T-cell (primary cell): ENCODE results near the gene ARID5B. TPM values are rescaled to one million over a fixed set of nuclear protein-coding genes. Genes with fewer than 3 reads are reported as not detected.
A peak's percentile ranks its signal among the peaks of the same experiment; 100 is the strongest.

Experiments used
- ATAC-seq, 4 experiments: fragments of 200-7000 bp in 3 of 4; fragments of 150-1000 bp in 1 of 4; cut with Tn5 transposase; replicated peaks in 1 of 4; 1 replicate in 3 of 4; 2 replicates in 1 of 4; pipeline ENCODE4 v1.10.0; 2021; ENCODE audit warnings: moderate library complexity in 3 of 4, mild to moderate bottlenecking in 2 of 4, moderate number of reproducible peaks in 1 of 4
- CTCF ChIA-PET, 2 donors: fragments of 300-600 bp; sonication (Branson Sonifier 250); formaldehyde crosslinking; loops; one replicate each; lab custom pipeline; 2022; ENCODE audit warnings: antibody characterized with exemption in 2 of 2; lab: Charles Lee
- POLR2A ChIA-PET, 2 donors: fragments of 300-600 bp; sonication (Branson Sonifier 250); formaldehyde crosslinking; loops; one replicate each; lab custom pipeline; 2022; ENCODE audit warnings: antibody characterized with exemption in 2 of 2; lab: Charles Lee
- DNase-seq, 35 experiments: peaks; one replicate each; pipeline versions ENCODE4 v3.0.0 to v3.0.0-alpha.2; 2013 to 2023
- H3K27ac ChIP-seq: one replicate; pipeline ENCODE4 v1.5.1; 2013; ENCODE audit warnings: low read length
- H3K27me3 ChIP-seq, 2 experiments: replicated peaks in 1 of 2; 1 replicate in 1 of 2; 2 replicates in 1 of 2; pipeline versions ENCODE4 v1.6.1 to v1.7.0; 2013; ENCODE audit warnings: low read length in 1 of 2, mixed read lengths in 1 of 2; ENCODE audit not compliant: control insufficient read depth in 2 of 2, insufficient read depth in 2 of 2; ENCODE audit errors: extremely low read depth in 1 of 2
- H3K36me3 ChIP-seq, 2 donors: 1 replicate in 1 of 2; 2 replicates in 1 of 2; pipeline versions ENCODE4 v1.6.1 to v1.7.0; 2013; ENCODE audit warnings: low read length in 1 of 2; ENCODE audit not compliant: control insufficient read depth in 2 of 2, insufficient read depth in 1 of 2; ENCODE audit errors: extremely low read depth in 1 of 2
- H3K4me1 ChIP-seq, 2 experiments: 1 replicate in 1 of 2; 2 replicates in 1 of 2; pipeline versions ENCODE4 v1.6.1 to v1.7.0; 2013; ENCODE audit warnings: low read length in 2 of 2, mixed read lengths in 1 of 2; ENCODE audit not compliant: insufficient read depth in 2 of 2, control insufficient read depth in 1 of 2; ENCODE audit errors: extremely low read depth in 1 of 2
- H3K4me3 ChIP-seq, 2 donors: 1 replicate in 1 of 2; 2 replicates in 1 of 2; pipeline versions ENCODE4 v1.5.1 to v1.7.0; 2013; ENCODE audit warnings: mild to moderate bottlenecking in 2 of 2, low read length in 1 of 2, moderate library complexity in 1 of 2; ENCODE audit not compliant: control insufficient read depth in 1 of 2; ENCODE audit errors: extremely low read depth in 1 of 2
- H3K9me3 ChIP-seq: 2 replicates; pipeline ENCODE4 v1.7.0; 2013
- H3K27ac Mint-ChIP-seq, 2 donors: one replicate each; pipeline ENCODE4 v1.8.0; 2020 to 2021; ENCODE audit warnings: mild to moderate bottlenecking in 2 of 2, mixed read lengths in 2 of 2
- H3K27me3 Mint-ChIP-seq, 2 donors: one replicate each; pipeline ENCODE4 v1.8.0; 2021 to 2022; ENCODE audit warnings: mixed read lengths in 2 of 2
- H3K36me3 Mint-ChIP-seq: one replicate; pipeline ENCODE4 v1.8.0; 2021; ENCODE audit warnings: mixed read lengths
- H3K4me1 Mint-ChIP-seq, 3 donors: one replicate each; pipeline ENCODE4 v1.8.0; 2020 to 2022; ENCODE audit warnings: mixed read lengths in 3 of 3, mild to moderate bottlenecking in 1 of 3
- H3K4me3 Mint-ChIP-seq, 3 donors: one replicate each; pipeline ENCODE4 v1.8.0; 2020 to 2022; ENCODE audit warnings: mild to moderate bottlenecking in 3 of 3, mixed read lengths in 3 of 3, moderate library complexity in 3 of 3
- H3K9me3 Mint-ChIP-seq, 3 donors: one replicate each; pipeline ENCODE4 v1.8.0; 2020 to 2022; ENCODE audit warnings: mixed read lengths in 3 of 3
- WGBS: methylation state at CpG from one replicate; pipeline ENCODE4 v1.1.5; 2013; ENCODE audit warnings: missing lambda C conversion rate; ENCODE audit not compliant: insufficient coverage; 5-methylcytosine and 5-hydroxymethylcytosine counted together
- total RNA-seq, 35 experiments: library from RNA in 6 of 35; stranded (reverse) in 6 of 35; fragments of 120-200 nt in 1 of 35; gene quantifications; one replicate each; pipeline versions ENCODE4 v1.2.1 to v1.2.4 and lab custom pipeline; 2013 to 2026

The ARID5B gene
- total RNA-seq, 5 donors from 2014 or later (not counting 1 experiment from before 2014, with no cell fraction given), result 34.0 to 75.5 (median 42.5) TPM

- 100% methylated on average over 3 of the region's 8 CpGs for WGBS
Measured at GRCh38 chr10:62069452-62070178, 168.1 kb downstream of the ARID5B start.

GRCh38 chr10:62071846-62072281, 170.4 kb downstream of the ARID5B start:
- Histone ChIP-seq H3K36me3 (peaks cover 6 to 58% of the 10 kb centered on the region in 2 donors), H3K27ac (no peak overlapping the region), H3K9me3 (no peaks in the 10 kb centered on the region), H3K4me1 (peaks cover under 1 to 10% of the 10 kb centered on the region in 2 experiments), H3K4me3 (no peak overlapping the region), H3K27me3 (no peaks in the 10 kb centered on the region)
- ChIA-PET CTCF (interaction anchor here (0.6 to 0.8 kb wide), 3 partner anchors 33 to 176 kb away, joined by 3 to 4 read pairs (median 3); no protein-coding TSS in a partner anchor), POLR2A (interaction anchor here in 1 of 2 donors (1.0 kb wide), 1 partner anchor 9 kb away, joined by 7 read pairs; no protein-coding TSS in a partner anchor)
- peak overlapping the region; percentile 74 to 86 for H3K27ac Mint-ChIP-seq
- ATAC-seq (no peak), DNase-seq (no peak)
- WGBS, result 70% methylated on average over 5 of the region's 6 CpGs
- H3K36me3 Mint-ChIP-seq, result peaks cover 75% of the 10 kb centered on the region
- no peaks in the 10 kb centered on the region for H3K27me3 Mint-ChIP-seq
- H3K4me1 Mint-ChIP-seq, result peaks cover 38 to 77% (median 75%) of the 10 kb centered on the region in 3 donors
- H3K4me3 Mint-ChIP-seq, result no peak overlapping the region
- no peaks in the 10 kb centered on the region for H3K9me3 Mint-ChIP-seq

More at GRCh38 chr10:62069452-62070178, 168.1 kb downstream of the ARID5B start:
- no peak overlapping the region for H3K4me3 ChIP-seq
- peaks cover 8 to 63% of the 10 kb centered on the region in 2 donors for H3K36me3 ChIP-seq
- no peak for DNase-seq
- H3K4me1 ChIP-seq, result no peaks in the 10 kb centered on the region
- Mint-ChIP-seq H3K27ac (peak overlapping the region; percentile 3 to 53), H3K4me1 (peaks cover 24 to 71% (median 71%) of the 10 kb centered on the region in 3 donors), H3K36me3 (peaks cover 75% of the 10 kb centered on the region), H3K9me3 (no peaks in the 10 kb centered on the region), H3K27me3 (no peaks in the 10 kb centered on the region), H3K4me3 (no peak overlapping the region)
- H3K27ac ChIP-seq, result no peak overlapping the region
- POLR2A ChIA-PET, result interaction anchor here in 1 of 2 donors (0.6 kb wide), 2 partner anchors 18 to 49 kb away, joined by 4 to 5 read pairs; no protein-coding TSS in a partner anchor
- H3K27me3 ChIP-seq, result no peaks in the 10 kb centered on the region
- H3K9me3 ChIP-seq, result no peaks in the 10 kb centered on the region
- CTCF ChIA-PET, result interaction anchor here in 1 of 2 donors (0.6 to 0.7 kb wide), 3 partner anchors 48 to 1089 kb away, joined by 3 read pairs; no protein-coding TSS in a partner anchor
- ATAC-seq, result no peak

DNA sequence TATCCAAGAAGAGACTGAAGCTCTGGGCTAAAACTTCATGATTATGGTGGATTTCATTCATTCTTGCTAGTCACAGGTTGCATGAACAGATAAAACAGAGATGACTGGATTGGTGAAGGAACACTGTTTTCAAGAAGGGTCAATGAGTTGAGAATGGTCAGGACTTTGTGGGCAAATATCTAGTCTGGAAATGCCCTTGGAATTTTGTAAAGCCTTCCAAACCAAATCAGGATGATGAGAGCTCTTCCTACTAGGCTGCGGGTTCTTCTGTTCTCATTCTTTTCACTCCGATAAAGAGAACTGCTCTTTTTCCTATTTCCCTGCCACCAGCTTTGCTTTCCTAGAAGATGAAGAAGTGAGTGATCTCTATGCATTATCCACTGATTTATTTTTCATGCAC, 171.4 kb downstream of the ARID5B start:
- peak overlapping the region; percentile 74 to 86 for H3K27ac Mint-ChIP-seq
- H3K9me3 Mint-ChIP-seq, result no peaks in the 10 kb centered on the region
- peaks cover 78% of the 10 kb centered on the region for H3K36me3 Mint-ChIP-seq
- Histone ChIP-seq H3K4me1 (peaks cover 4 to 11% of the 10 kb centered on the region in 2 experiments), H3K27me3 (no peaks in the 10 kb centered on the region), H3K27ac (no peak overlapping the region), H3K36me3 (peaks cover 6 to 52% of the 10 kb centered on the region in 2 donors), H3K9me3 (no peaks in the 10 kb centered on the region), H3K4me3 (no peak overlapping the region)
- H3K4me1 Mint-ChIP-seq, result peaks cover 48 to 82% (median 79%) of the 10 kb centered on the region in 3 donors
- ATAC-seq (no peak), DNase-seq (no peak)
- ChIA-PET POLR2A (interaction anchor here in 1 of 2 donors (1.0 kb wide), 1 partner anchor 26 kb away, joined by 3 read pairs; no protein-coding TSS in a partner anchor), CTCF (no interaction called here)
- no peak overlapping the region for H3K4me3 Mint-ChIP-seq
- no peaks in the 10 kb centered on the region for H3K27me3 Mint-ChIP-seq
- WGBS, result no CpG with 5 or more reads among the region's 2 CpGs

GRCh38 chr10:62073429-62073828, 171.9 kb downstream of the ARID5B start:
- H3K36me3 Mint-ChIP-seq, result peaks cover 80% of the 10 kb centered on the region
- peaks cover 4 to 11% of the 10 kb centered on the region in 2 experiments for H3K4me1 ChIP-seq

GRCh38 chr10:62075414-62075813, 173.9 kb downstream of the ARID5B start:
- H3K27ac ChIP-seq, result no peak overlapping the region

More at GRCh38 chr10:62073429-62073828, 171.9 kb downstream of the ARID5B start:
- Histone ChIP-seq H3K9me3 (no peaks in the 10 kb centered on the region), H3K27ac (peak overlapping the region; percentile 7), H3K4me3 (no peak overlapping the region), H3K27me3 (no peaks in the 10 kb centered on the region), H3K36me3 (peaks cover 6 to 52% of the 10 kb centered on the region in 2 donors)
- WGBS, result 100% methylated on average over 1 of the region's 3 CpGs
- H3K27me3 Mint-ChIP-seq, result no peaks in the 10 kb centered on the region
- POLR2A ChIA-PET, result interaction anchor here in 1 of 2 donors (1.0 kb wide), 1 partner anchor 27 kb away, joined by 3 read pairs; no protein-coding TSS in a partner anchor
- H3K4me1 Mint-ChIP-seq, result peaks cover 48 to 84% (median 80%) of the 10 kb centered on the region in 3 donors
- no peaks in the 10 kb centered on the region for H3K9me3 Mint-ChIP-seq
- ATAC-seq (no peak), DNase-seq (no peak)
- no peak overlapping the region for H3K4me3 Mint-ChIP-seq
- H3K27ac Mint-ChIP-seq, result peak overlapping the region; percentile 74 to 86
- CTCF ChIA-PET, result interaction anchor here in 1 of 2 donors (0.9 to 1.0 kb wide), 2 partner anchors 14 to 172 kb away, joined by 4 to 5 read pairs; no protein-coding TSS in a partner anchor

GRCh38 chr10:62075912-62076311, 174.4 kb downstream of the ARID5B start:
- Histone ChIP-seq H3K4me1 (peaks cover 4 to 19% of the 10 kb centered on the region in 2 experiments), H3K27ac (no peak overlapping the region), H3K9me3 (no peaks in the 10 kb centered on the region), H3K27me3 (no peaks in the 10 kb centered on the region), H3K36me3 (peaks cover 6 to 43% of the 10 kb centered on the region in 2 donors), H3K4me3 (no peak overlapping the region)
- Mint-ChIP-seq H3K27ac (peak overlapping the region; percentile 55 to 70), H3K4me3 (peak overlapping the region in 1 of 3 donors; percentile 9), H3K27me3 (no peaks in the 10 kb centered on the region), H3K36me3 (peaks cover 82% of the 10 kb centered on the region), H3K4me1 (peaks cover 56 to 86% (median 84%) of the 10 kb centered on the region in 3 donors), H3K9me3 (no peaks in the 10 kb centered on the region)
- no peak for ATAC-seq
- ChIA-PET CTCF (no interaction called here), POLR2A (interaction anchor here in 1 of 2 donors (1.2 kb wide), 1 partner anchor 26 kb away, joined by 3 read pairs; no protein-coding TSS in a partner anchor)
- DNase-seq, result no peak
- WGBS, result 100% methylated on average over 2 of the region's 8 CpGs

More at GRCh38 chr10:62075414-62075813, 173.9 kb downstream of the ARID5B start:
- Mint-ChIP-seq H3K27me3 (no peaks in the 10 kb centered on the region), H3K27ac (peak overlapping the region; percentile 70 to 78), H3K36me3 (peaks cover 81% of the 10 kb centered on the region), H3K9me3 (no peaks in the 10 kb centered on the region), H3K4me1 (peaks cover 54 to 81% (median 80%) of the 10 kb centered on the region in 3 donors), H3K4me3 (no peak overlapping the region)
- ATAC-seq, result no peak
- ChIA-PET CTCF (interaction anchor here in 1 of 2 donors (0.9 kb wide), 1 partner anchor 37 kb away, joined by 3 read pairs; no protein-coding TSS in a partner anchor), POLR2A (interaction anchor here (0.6 to 1.2 kb wide), 3 partner anchors 26 to 323 kb away, joined by 3 read pairs; no protein-coding TSS in a partner anchor)
- peaks cover 4 to 14% of the 10 kb centered on the region in 2 experiments for H3K4me1 ChIP-seq
- H3K27me3 ChIP-seq, result no peaks in the 10 kb centered on the region
- no peaks in the 10 kb centered on the region for H3K9me3 ChIP-seq
- no peak overlapping the region for H3K4me3 ChIP-seq
- 89% methylated on average over 10 of the region's 11 CpGs for WGBS
- peaks cover 6 to 47% of the 10 kb centered on the region in 2 donors for H3K36me3 ChIP-seq
- DNase-seq, result no peak
